ENCODE data around the gene CHCHD6. TPM values are rescaled to one million over a fixed set of nuclear protein-coding genes. Genes with fewer than 3 reads are reported as not detected.
A peak's percentile ranks its signal among the peaks of the same experiment; 100 is the strongest.

CHCHD6 gene
- total RNA-seq, 3 donors from 2014 or later = 5.9 to 9.8 (median 6.5) TPM

DNA sequence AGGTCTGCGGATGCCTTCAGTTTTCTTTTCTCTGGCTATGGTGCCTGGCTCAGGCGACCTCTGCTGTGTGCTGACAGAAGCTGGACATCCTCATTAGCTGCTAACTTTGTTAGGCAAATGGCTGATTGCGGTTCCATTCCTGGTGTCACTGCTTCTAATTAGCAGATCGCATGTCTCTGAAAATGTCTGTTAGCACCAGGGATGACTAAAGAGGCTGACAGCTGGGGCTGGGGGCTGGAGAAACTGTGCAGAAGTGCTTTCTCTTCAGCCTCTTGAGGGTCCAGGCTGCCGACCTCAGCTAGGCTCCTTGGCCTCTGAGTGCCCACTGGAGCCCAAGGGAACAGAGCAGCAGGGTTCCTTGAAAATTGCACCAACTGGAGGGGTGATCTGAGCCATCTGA, 39.3 kb downstream of the CHCHD6 start:
- ATAC-seq = no peak
- Histone ChIP-seq H3K4me1 (ENCODE audit: low read depth) (peaks cover 4% of the 10 kb centered on the region), H3K36me3 (ENCODE audit: low read depth) (no peaks in the 10 kb centered on the region), H3K4me3 (no peak overlapping the region), H3K9me3 (no peaks in the 10 kb centered on the region)
- no peak for DNase-seq
- TF ChIP-seq, protein P1, sequence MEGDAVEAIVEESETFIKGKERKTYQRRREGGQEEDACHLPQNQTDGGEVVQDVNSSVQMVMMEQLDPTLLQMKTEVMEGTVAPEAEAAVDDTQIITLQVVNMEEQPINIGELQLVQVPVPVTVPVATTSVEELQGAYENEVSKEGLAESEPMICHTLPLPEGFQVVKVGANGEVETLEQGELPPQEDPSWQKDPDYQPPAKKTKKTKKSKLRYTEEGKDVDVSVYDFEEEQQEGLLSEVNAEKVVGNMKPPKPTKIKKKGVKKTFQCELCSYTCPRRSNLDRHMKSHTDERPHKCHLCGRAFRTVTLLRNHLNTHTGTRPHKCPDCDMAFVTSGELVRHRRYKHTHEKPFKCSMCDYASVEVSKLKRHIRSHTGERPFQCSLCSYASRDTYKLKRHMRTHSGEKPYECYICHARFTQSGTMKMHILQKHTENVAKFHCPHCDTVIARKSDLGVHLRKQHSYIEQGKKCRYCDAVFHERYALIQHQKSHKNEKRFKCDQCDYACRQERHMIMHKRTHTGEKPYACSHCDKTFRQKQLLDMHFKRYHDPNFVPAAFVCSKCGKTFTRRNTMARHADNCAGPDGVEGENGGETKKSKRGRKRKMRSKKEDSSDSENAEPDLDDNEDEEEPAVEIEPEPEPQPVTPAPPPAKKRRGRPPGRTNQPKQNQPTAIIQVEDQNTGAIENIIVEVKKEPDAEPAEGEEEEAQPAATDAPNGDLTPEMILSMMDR (IDR thresholded peaks at IDR 0.05) = no peak
- intact Hi-C loops (cut with DNase I, micrococcal nuclease) = loop anchor here in 1 of 2 donors (10.0 kb wide), 1 partner anchor 801 kb away; no protein-coding TSS in a partner anchor

- intact Hi-C loops (cut with DNase I, micrococcal nuclease) = loop anchor here in 1 of 2 donors (10.0 kb wide), 1 partner anchor 801 kb away; no protein-coding TSS in a partner anchor
- Histone ChIP-seq H3K36me3 (ENCODE audit: low read depth) (no peaks in the 10 kb centered on the region), H3K4me3 (no peak overlapping the region), H3K4me1 (ENCODE audit: low read depth) (peaks cover 4% of the 10 kb centered on the region), H3K9me3 (no peaks in the 10 kb centered on the region)
- ATAC-seq (no peak), DNase-seq (no peak)
- TF ChIP-seq, protein P1 (IDR thresholded peaks at IDR 0.05) = no peak
Measured at GRCh38 chr3:126743781-126744180, 39.7 kb downstream of the CHCHD6 start.

DNA sequence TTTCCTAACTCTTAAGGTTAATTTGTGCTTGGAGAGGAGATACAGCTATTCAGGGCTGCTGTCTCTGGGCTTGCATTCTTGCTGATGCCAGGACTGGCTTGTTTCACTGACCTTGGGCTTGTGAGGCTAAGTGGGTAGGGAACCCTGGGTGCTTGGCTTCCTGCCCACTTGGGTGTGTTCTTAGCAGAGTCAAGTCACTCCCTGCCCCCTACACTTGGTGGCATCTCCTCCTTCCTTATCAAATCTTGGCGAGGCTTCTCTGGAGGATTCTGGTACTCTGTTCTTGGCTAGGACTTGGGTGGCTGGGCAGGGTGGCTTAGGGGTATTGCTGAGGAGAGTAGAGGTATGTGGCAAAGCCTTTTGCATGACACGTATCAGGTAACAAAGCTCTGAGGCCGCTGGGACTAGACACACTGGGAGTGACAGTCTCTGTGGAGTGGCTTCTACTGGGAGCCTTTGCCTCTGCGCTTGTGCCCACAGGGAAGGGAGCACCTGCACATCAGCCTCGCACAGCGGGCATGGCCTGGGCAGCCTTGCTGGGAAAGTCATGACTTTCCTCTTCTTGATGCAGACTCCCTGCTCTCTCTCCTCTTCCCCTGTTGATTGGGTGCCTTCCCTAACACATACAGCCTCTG, 41.8 kb downstream of the CHCHD6 start:
- ATAC-seq (peak; percentile 75), DNase-seq (peak; percentile 73 to 90 (median 81))
- H3K4me3 ChIP-seq = no peak overlapping the region
- H3K9me3 ChIP-seq = no peaks in the 10 kb centered on the region
- H3K36me3 ChIP-seq (ENCODE audit: low read depth) = no peaks in the 10 kb centered on the region
- peaks cover 4% of the 10 kb centered on the region for H3K4me1 ChIP-seq (ENCODE audit: low read depth)
- TF ChIP-seq, protein P1 (IDR thresholded peaks at IDR 0.05) = no peak
- intact Hi-C loops (cut with DNase I, micrococcal nuclease) = loop anchor here in 1 of 2 donors (10.0 kb wide), 1 partner anchor 799 kb away; no protein-coding TSS in a partner anchor

- DNase-seq = no peak
- TF ChIP-seq, protein P1 (IDR thresholded peaks at IDR 0.05) = no peak
- intact Hi-C loops (cut with DNase I, micrococcal nuclease) = loop anchor here in 1 of 2 donors (10.0 kb wide), 1 partner anchor 798 kb away; no protein-coding TSS in a partner anchor
- H3K4me1 ChIP-seq (ENCODE audit: low read depth) = peaks cover 4% of the 10 kb centered on the region
- H3K36me3 ChIP-seq (ENCODE audit: low read depth) = no peaks in the 10 kb centered on the region
- no peak overlapping the region for H3K4me3 ChIP-seq
- ATAC-seq = no peak
- H3K9me3 ChIP-seq = no peaks in the 10 kb centered on the region
Measured at GRCh38 chr3:126746395-126747177, 42.5 kb downstream of the CHCHD6 start.

- Histone ChIP-seq H3K36me3 (ENCODE audit: low read depth) (no peaks in the 10 kb centered on the region), H3K4me3 (no peak overlapping the region), H3K4me1 (ENCODE audit: low read depth) (peaks cover 4% of the 10 kb centered on the region), H3K9me3 (no peaks in the 10 kb centered on the region)
- intact Hi-C loops (cut with DNase I, micrococcal nuclease) = loop anchor here in 1 of 2 donors (10.0 kb wide), 1 partner anchor 797 kb away; no protein-coding TSS in a partner anchor
- ATAC-seq (no peak), DNase-seq (no peak)
- TF ChIP-seq, protein P1 (IDR thresholded peaks at IDR 0.05) = no peak
Measured at GRCh38 chr3:126747768-126748167, 43.7 kb downstream of the CHCHD6 start.
